C4-2B (cell line): ENCODE data around the gene SNAP29.

Experiments used
- ZFX ChIP-seq: fragments of 450-650 bp; IDR thresholded peaks from 2 replicates; pipeline ENCODE4 v1.6.1; 2017
- TF ChIP-seq, protein P1 (sequence below): fragments of 450-650 bp; conservative IDR thresholded peaks from 2 replicates; pipeline ENCODE4 v1.5.1; 2017; ENCODE audit warnings: mild to moderate bottlenecking

DNA sequence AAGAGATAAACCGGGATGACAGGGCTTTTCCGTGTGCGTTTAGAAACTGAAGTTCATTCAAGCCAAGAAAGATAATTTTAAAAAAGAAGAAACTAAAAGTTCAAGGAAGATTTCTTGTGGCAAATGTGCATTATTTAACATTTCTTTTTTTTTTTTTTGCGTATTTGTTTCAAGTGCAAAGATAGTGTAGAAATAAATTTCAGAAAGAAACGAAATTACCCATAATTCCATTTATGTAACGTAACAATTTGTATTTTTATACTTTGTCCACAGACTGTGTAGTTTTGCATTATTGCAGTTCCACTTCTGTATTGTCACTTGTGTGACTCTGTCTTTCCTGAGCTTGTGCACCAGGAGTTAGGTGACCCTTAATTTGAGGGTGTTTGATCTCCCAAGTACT lies 24.0 kb downstream of the SNAP29 start:
- TF ChIP-seq, protein P1, sequence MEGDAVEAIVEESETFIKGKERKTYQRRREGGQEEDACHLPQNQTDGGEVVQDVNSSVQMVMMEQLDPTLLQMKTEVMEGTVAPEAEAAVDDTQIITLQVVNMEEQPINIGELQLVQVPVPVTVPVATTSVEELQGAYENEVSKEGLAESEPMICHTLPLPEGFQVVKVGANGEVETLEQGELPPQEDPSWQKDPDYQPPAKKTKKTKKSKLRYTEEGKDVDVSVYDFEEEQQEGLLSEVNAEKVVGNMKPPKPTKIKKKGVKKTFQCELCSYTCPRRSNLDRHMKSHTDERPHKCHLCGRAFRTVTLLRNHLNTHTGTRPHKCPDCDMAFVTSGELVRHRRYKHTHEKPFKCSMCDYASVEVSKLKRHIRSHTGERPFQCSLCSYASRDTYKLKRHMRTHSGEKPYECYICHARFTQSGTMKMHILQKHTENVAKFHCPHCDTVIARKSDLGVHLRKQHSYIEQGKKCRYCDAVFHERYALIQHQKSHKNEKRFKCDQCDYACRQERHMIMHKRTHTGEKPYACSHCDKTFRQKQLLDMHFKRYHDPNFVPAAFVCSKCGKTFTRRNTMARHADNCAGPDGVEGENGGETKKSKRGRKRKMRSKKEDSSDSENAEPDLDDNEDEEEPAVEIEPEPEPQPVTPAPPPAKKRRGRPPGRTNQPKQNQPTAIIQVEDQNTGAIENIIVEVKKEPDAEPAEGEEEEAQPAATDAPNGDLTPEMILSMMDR: no peak
- TF ChIP-seq ZFX: no peak
